Trophoblast cell (in vitro differentiated cells and primary cell): Measurements from ENCODE around the gene RIMBP2.

Experiments used
- DNase-seq, 2 donors: peaks; one replicate each; pipeline ENCODE4 v3.0.0-alpha.2; 2016
- H2AFZ ChIP-seq: 2 replicates; pipeline ENCODE4 v1.6.1; 2013; ENCODE audit warnings: low read length, moderate library complexity, mild to moderate bottlenecking; ENCODE audit not compliant: insufficient read depth, poor library complexity
- H2AK5ac ChIP-seq: 2 replicates; pipeline ENCODE4 v1.6.1; 2013; ENCODE audit warnings: mild to moderate bottlenecking, low read length
- H2BK120ac ChIP-seq: 2 replicates; pipeline ENCODE4 v1.6.1; 2013; ENCODE audit warnings: low read length, mild to moderate bottlenecking, moderate library complexity; ENCODE audit not compliant: insufficient read depth, poor library complexity
- H2BK12ac ChIP-seq: 2 replicates; pipeline ENCODE4 v1.6.1; 2013; ENCODE audit warnings: mild to moderate bottlenecking, low read length, moderate library complexity
- H2BK5ac ChIP-seq: 2 replicates; pipeline ENCODE4 v1.6.1; 2013; ENCODE audit warnings: low read length, low read depth, moderate library complexity, mild to moderate bottlenecking; ENCODE audit not compliant: poor library complexity
- H3K14ac ChIP-seq: 2 replicates; pipeline ENCODE4 v1.6.1; 2013; ENCODE audit warnings: mild to moderate bottlenecking, low read length
- H3K18ac ChIP-seq: 2 replicates; pipeline ENCODE4 v1.6.1; 2013; ENCODE audit warnings: mild to moderate bottlenecking, low read length
- H3K23ac ChIP-seq: 2 replicates; pipeline ENCODE4 v1.6.1; 2013; ENCODE audit warnings: low read length
- H3K27ac ChIP-seq: 2 replicates; pipeline ENCODE4 v1.5.1; 2013; ENCODE audit warnings: low read depth, mild to moderate bottlenecking, inconsistent platforms, low read length, moderate library complexity
- H3K27me3 ChIP-seq: 2 replicates; pipeline ENCODE4 v1.6.1; 2013; ENCODE audit warnings: inconsistent platforms, mild to moderate bottlenecking, low read length, moderate library complexity; ENCODE audit not compliant: insufficient read depth
- H3K36me3 ChIP-seq, 2 experiments: 1 replicate in 1 of 2; 2 replicates in 1 of 2; pipeline ENCODE4 v1.6.1; 2013; ENCODE audit warnings: low read length in 2 of 2, mild to moderate bottlenecking in 2 of 2, moderate library complexity in 1 of 2; ENCODE audit not compliant: insufficient read depth in 2 of 2, control insufficient read depth in 1 of 2
- H3K4ac ChIP-seq: 2 replicates; pipeline ENCODE4 v1.6.1; 2013; ENCODE audit warnings: low read depth, mild to moderate bottlenecking, low read length, moderate library complexity
- H3K4me1 ChIP-seq, 2 experiments: 1 replicate in 1 of 2; 2 replicates in 1 of 2; pipeline ENCODE4 v1.6.1; 2013; ENCODE audit warnings: low read length in 2 of 2, mild to moderate bottlenecking in 2 of 2, moderate library complexity in 1 of 2; ENCODE audit not compliant: insufficient read depth in 2 of 2, control insufficient read depth in 1 of 2
- H3K4me2 ChIP-seq: 2 replicates; pipeline ENCODE4 v1.6.1; 2013; ENCODE audit warnings: inconsistent platforms, mild to moderate bottlenecking, low read length, moderate library complexity
- H3K4me3 ChIP-seq: 2 replicates; pipeline ENCODE4 v1.5.1; 2013; ENCODE audit warnings: mild to moderate bottlenecking, low read depth, low read length, inconsistent platforms
- H3K79me1 ChIP-seq: one replicate; pipeline ENCODE4 v1.6.1; 2013; ENCODE audit warnings: low read length
- H3K79me2 ChIP-seq: 2 replicates; pipeline ENCODE4 v1.6.1; 2013; ENCODE audit warnings: low read length, mild to moderate bottlenecking; ENCODE audit not compliant: control insufficient read depth, insufficient read depth, poor library complexity
- H3K9ac ChIP-seq: 2 replicates; pipeline ENCODE4 v1.6.1; 2013; ENCODE audit warnings: mild to moderate bottlenecking, low read length
- H3K9me3 ChIP-seq: 2 replicates; pipeline ENCODE4 v1.6.1; 2013; ENCODE audit warnings: low read depth, mild to moderate bottlenecking, control low read depth, inconsistent platforms, low read length; ENCODE audit not compliant: insufficient read depth
- H4K12ac ChIP-seq: 2 replicates; pipeline ENCODE4 v1.6.1; 2013; ENCODE audit warnings: low read depth, mild to moderate bottlenecking, low read length, moderate library complexity
- H4K8ac ChIP-seq: 2 replicates; pipeline ENCODE4 v1.6.1; 2013; ENCODE audit warnings: low read depth, mild to moderate bottlenecking, low read length, moderate library complexity
- H4K91ac ChIP-seq: one replicate; pipeline ENCODE4 v1.6.1; 2013; ENCODE audit warnings: low read depth, mild to moderate bottlenecking, low read length, moderate library complexity
- WGBS: extraction: QIAGEN DNeasy Blood & Tissue Kit; methylation state at CpG from one replicate; pipeline ENCODE4 v1.1.7; 2013; ENCODE audit warnings: missing lambda C conversion rate; ENCODE audit not compliant: insufficient read length, insufficient coverage; ENCODE audit errors: extremely low coverage; 5-methylcytosine and 5-hydroxymethylcytosine counted together

Gene RIMBP2

GRCh38 chr12:130498589-130499385, 217.3 kb downstream of the RIMBP2 start:
- no peak overlapping the region for H2AFZ ChIP-seq
- no peaks in the 10 kb centered on the region for H3K9me3 ChIP-seq
- H4K12ac ChIP-seq: no peak overlapping the region
- H3K79me2 ChIP-seq: no peaks in the 10 kb centered on the region
- no CpG with 5 or more reads among the region's 7 CpGs for WGBS
- no peaks in the 10 kb centered on the region for H3K27me3 ChIP-seq
- H2AK5ac ChIP-seq: no peak overlapping the region
- no peak overlapping the region for H3K27ac ChIP-seq
- H3K4ac ChIP-seq: no peak overlapping the region
- no peak overlapping the region for H3K18ac ChIP-seq
- H3K23ac ChIP-seq: no peak overlapping the region
- H3K4me1 ChIP-seq: no peaks in the 10 kb centered on the region
- H3K9ac ChIP-seq: no peak overlapping the region
- no peak overlapping the region for H3K4me3 ChIP-seq
- no peak overlapping the region for H3K4me2 ChIP-seq
- no peaks in the 10 kb centered on the region for H3K79me1 ChIP-seq
- DNase-seq: no peak
- H2BK5ac ChIP-seq: no peak overlapping the region
- H3K14ac ChIP-seq: no peak overlapping the region
- no peak overlapping the region for H2BK120ac ChIP-seq
- H2BK12ac ChIP-seq: no peak overlapping the region
- H3K36me3 ChIP-seq: no peaks in the 10 kb centered on the region
- no peak overlapping the region for H4K8ac ChIP-seq
- no peak overlapping the region for H4K91ac ChIP-seq

- Histone ChIP-seq H3K79me2 (no peaks in the 10 kb centered on the region), H4K12ac (no peak overlapping the region), H2AFZ (no peak overlapping the region)
These were observed 218.1 kb downstream of the RIMBP2 start for GRCh38 chr12:130497991-130498390.

GRCh38 chr12:130497321-130497720, 218.8 kb downstream of the RIMBP2 start:
- Histone ChIP-seq H4K12ac (no peak overlapping the region), H3K79me1 (no peaks in the 10 kb centered on the region), H2BK12ac (no peak overlapping the region), H3K9ac (no peak overlapping the region), H3K36me3 (no peaks in the 10 kb centered on the region), H3K27ac (no peak overlapping the region), H3K18ac (no peak overlapping the region), H3K14ac (no peak overlapping the region), H3K4me1 (no peaks in the 10 kb centered on the region), H2AK5ac (no peak overlapping the region), H3K4me3 (no peak overlapping the region), H3K4me2 (no peak overlapping the region), H3K9me3 (no peaks in the 10 kb centered on the region), H3K79me2 (no peaks in the 10 kb centered on the region), H2AFZ (no peak overlapping the region), H2BK5ac (no peak overlapping the region), H4K91ac (no peak overlapping the region), H3K23ac (no peak overlapping the region), H3K4ac (no peak overlapping the region), H2BK120ac (no peak overlapping the region), H3K27me3 (no peaks in the 10 kb centered on the region), H4K8ac (no peak overlapping the region)
- WGBS: no CpG with 5 or more reads among the region's 12 CpGs
- no peak for DNase-seq

More at GRCh38 chr12:130497991-130498390, 218.1 kb downstream of the RIMBP2 start:
- Histone ChIP-seq H3K4ac (no peak overlapping the region), H3K23ac (no peak overlapping the region), H3K27ac (no peak overlapping the region), H4K8ac (no peak overlapping the region), H2BK5ac (no peak overlapping the region), H4K91ac (no peak overlapping the region), H3K14ac (no peak overlapping the region), H2AK5ac (no peak overlapping the region), H3K9ac (no peak overlapping the region), H2BK12ac (no peak overlapping the region), H3K4me2 (no peak overlapping the region), H2BK120ac (no peak overlapping the region), H3K9me3 (no peaks in the 10 kb centered on the region), H3K36me3 (no peaks in the 10 kb centered on the region), H3K79me1 (no peaks in the 10 kb centered on the region), H3K4me3 (no peak overlapping the region), H3K18ac (no peak overlapping the region), H3K27me3 (no peaks in the 10 kb centered on the region), H3K4me1 (no peaks in the 10 kb centered on the region)
- WGBS: no CpG with 5 or more reads among the region's 10 CpGs
- DNase-seq: no peak

GRCh38 chr12:130496516-130497120, 219.5 kb downstream of the RIMBP2 start:
- no peak overlapping the region for H3K14ac ChIP-seq
- H3K36me3 ChIP-seq: no peaks in the 10 kb centered on the region
- no peak overlapping the region for H3K4me2 ChIP-seq
- no peak overlapping the region for H3K23ac ChIP-seq
- no peak overlapping the region for H2AFZ ChIP-seq
- no peaks in the 10 kb centered on the region for H3K4me1 ChIP-seq
- no peaks in the 10 kb centered on the region for H3K79me1 ChIP-seq
- DNase-seq: no peak
- WGBS: no CpG with 5 or more reads among the region's 14 CpGs
- no peaks in the 10 kb centered on the region for H3K9me3 ChIP-seq
- H2BK12ac ChIP-seq: no peak overlapping the region
- no peak overlapping the region for H2BK5ac ChIP-seq
- H3K18ac ChIP-seq: no peak overlapping the region
- H3K4ac ChIP-seq: no peak overlapping the region
- H2BK120ac ChIP-seq: no peak overlapping the region
- H3K4me3 ChIP-seq: no peak overlapping the region
- H4K91ac ChIP-seq: no peak overlapping the region
- H2AK5ac ChIP-seq: no peak overlapping the region
- no peaks in the 10 kb centered on the region for H3K27me3 ChIP-seq
- no peaks in the 10 kb centered on the region for H3K79me2 ChIP-seq
- H4K12ac ChIP-seq: no peak overlapping the region
- no peak overlapping the region for H3K9ac ChIP-seq
- no peak overlapping the region for H3K27ac ChIP-seq
- H4K8ac ChIP-seq: no peak overlapping the region
